ENCODE results near the gene PRDM5.

Gene PRDM5

DNA sequence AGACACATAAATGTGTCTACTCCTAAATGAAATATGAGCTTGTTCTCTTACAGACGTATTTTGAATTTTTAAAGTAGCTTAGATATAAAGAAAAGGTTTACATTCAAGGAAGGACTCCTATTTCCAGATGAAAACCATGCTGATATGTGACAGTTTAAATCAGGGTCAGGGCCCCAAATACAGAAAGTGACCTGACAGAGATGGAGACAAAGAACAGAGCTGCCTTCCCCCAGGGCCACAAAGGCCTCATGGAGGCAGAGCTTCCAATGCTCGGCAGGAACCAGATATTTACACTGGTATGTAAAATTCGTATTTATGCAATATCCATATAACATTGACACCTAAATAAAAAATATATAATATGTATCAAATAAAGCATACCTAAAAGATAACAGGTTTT lies 124.0 kb downstream of the PRDM5 start:
- no peak overlapping the region for H3K4me3 ChIP-seq (ENCODE audit: low read length in 2 of 2)

DNA sequence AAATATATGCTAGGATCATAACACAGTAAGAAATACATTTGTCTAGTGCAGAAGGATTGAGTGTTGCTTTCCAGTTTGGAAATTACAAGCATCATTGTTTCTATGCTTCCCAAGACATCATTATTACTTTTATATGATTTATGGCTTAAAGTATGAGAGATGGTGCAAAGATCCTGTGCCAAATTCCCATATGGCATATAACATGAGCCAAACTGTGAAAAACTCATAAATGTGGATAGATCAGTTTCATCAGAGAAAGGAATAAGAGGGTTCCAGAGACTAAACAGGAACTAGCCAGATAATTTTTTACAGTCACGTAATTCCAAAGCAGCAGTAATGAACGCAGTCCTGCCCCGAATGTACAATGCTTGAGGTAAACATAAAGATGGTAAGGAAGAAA lies 126.3 kb downstream of the PRDM5 start:
- Histone ChIP-seq H3K27ac (ENCODE audit: low read length) (no peak overlapping the region), H3K9ac (ENCODE audit: low read length in 2 of 2) (no peak overlapping the region), H3K4me3 (ENCODE audit: low read length in 2 of 2) (no peak overlapping the region), H3K27me3 (ENCODE audit: control insufficient read depth in 1 of 2, insufficient read depth in 2 of 2, low read length in 2 of 2) (no peaks in the 10 kb centered on the region), H3K9me3 (ENCODE audit: control insufficient read depth in 2 of 2, low read length in 2 of 2) (no peaks in the 10 kb centered on the region), H3K36me3 (ENCODE audit: control insufficient read depth in 2 of 2, insufficient read depth in 2 of 2, low read length in 2 of 2) (no peaks in the 10 kb centered on the region), H3K4me1 (ENCODE audit: control insufficient read depth, insufficient read depth, low read length) (peaks cover 2% of the 10 kb centered on the region)

More for the DNA sequence above, 124.0 kb downstream of the PRDM5 start:
- H3K9ac ChIP-seq (ENCODE audit: low read length in 2 of 2), result no peak overlapping the region
- no peaks in the 10 kb centered on the region for H3K9me3 ChIP-seq (ENCODE audit: control insufficient read depth in 2 of 2, low read length in 2 of 2)
- no peak overlapping the region for H3K27ac ChIP-seq (ENCODE audit: low read length)
- H3K4me1 ChIP-seq (ENCODE audit: control insufficient read depth, insufficient read depth, low read length), result peaks cover 5% of the 10 kb centered on the region
- H3K27me3 ChIP-seq (ENCODE audit: control insufficient read depth in 1 of 2, insufficient read depth in 2 of 2, low read length in 2 of 2), result no peaks in the 10 kb centered on the region
- H3K36me3 ChIP-seq (ENCODE audit: control insufficient read depth in 2 of 2, insufficient read depth in 2 of 2, low read length in 2 of 2), result no peaks in the 10 kb centered on the region

DNA sequence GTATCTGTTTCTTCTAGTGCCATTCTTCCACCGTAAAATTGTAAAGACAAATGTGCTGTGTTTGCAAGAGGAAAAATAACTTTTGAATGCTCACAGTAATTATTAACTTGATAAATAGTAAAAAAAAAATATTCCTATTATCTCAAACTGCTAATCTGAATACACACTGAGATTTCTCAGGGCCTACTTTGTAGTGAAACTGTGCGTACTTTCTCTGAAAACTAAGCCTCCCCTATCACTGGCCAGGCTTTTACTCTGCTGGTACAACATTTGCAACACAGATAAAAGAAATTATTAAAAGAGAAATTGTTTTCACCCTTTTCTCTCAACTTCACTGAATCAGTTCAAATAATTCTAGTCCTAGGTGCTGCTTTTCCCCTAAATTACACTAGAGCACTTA lies 137.3 kb downstream of the PRDM5 start:
- Histone ChIP-seq H3K4me3 (ENCODE audit: low read length in 2 of 2) (no peak overlapping the region), H3K27ac (ENCODE audit: low read length) (no peak overlapping the region), H3K4me1 (ENCODE audit: control insufficient read depth, insufficient read depth, low read length) (no peaks in the 10 kb centered on the region), H3K27me3 (ENCODE audit: control insufficient read depth in 1 of 2, insufficient read depth in 2 of 2, low read length in 2 of 2) (no peaks in the 10 kb centered on the region), H3K9me3 (ENCODE audit: control insufficient read depth in 2 of 2, low read length in 2 of 2) (no peaks in the 10 kb centered on the region), H3K36me3 (ENCODE audit: control insufficient read depth in 2 of 2, insufficient read depth in 2 of 2, low read length in 2 of 2) (no peaks in the 10 kb centered on the region), H3K9ac (ENCODE audit: low read length in 2 of 2) (no peak overlapping the region)

DNA sequence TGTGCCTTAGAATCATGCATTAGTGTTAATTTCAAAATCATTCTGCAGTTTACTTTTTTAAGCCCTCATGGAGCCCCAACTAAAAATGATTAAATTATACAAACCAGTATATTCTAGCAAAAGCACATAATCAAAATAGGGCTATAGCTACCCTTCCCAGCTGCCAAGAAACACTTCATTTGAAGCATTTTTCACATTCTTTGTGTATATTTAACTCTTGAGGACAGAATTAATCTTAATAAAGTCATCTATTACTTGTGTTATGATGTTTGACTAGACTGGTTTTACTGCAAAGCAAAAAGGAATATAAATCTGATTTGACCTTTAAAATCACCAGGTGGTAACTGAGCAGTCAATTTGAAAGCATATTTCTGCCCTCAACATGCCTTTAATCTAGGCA lies 145.1 kb downstream of the PRDM5 start:
- Histone ChIP-seq H3K4me3 (ENCODE audit: low read length in 2 of 2) (no peak overlapping the region), H3K27ac (ENCODE audit: low read length) (no peak overlapping the region), H3K9ac (ENCODE audit: low read length in 2 of 2) (no peak overlapping the region), H3K27me3 (ENCODE audit: control insufficient read depth in 1 of 2, insufficient read depth in 2 of 2, low read length in 2 of 2) (no peaks in the 10 kb centered on the region), H3K9me3 (ENCODE audit: control insufficient read depth in 2 of 2, low read length in 2 of 2) (no peaks in the 10 kb centered on the region), H3K4me1 (ENCODE audit: control insufficient read depth, insufficient read depth, low read length) (no peaks in the 10 kb centered on the region), H3K36me3 (ENCODE audit: control insufficient read depth in 2 of 2, insufficient read depth in 2 of 2, low read length in 2 of 2) (no peaks in the 10 kb centered on the region)

DNA sequence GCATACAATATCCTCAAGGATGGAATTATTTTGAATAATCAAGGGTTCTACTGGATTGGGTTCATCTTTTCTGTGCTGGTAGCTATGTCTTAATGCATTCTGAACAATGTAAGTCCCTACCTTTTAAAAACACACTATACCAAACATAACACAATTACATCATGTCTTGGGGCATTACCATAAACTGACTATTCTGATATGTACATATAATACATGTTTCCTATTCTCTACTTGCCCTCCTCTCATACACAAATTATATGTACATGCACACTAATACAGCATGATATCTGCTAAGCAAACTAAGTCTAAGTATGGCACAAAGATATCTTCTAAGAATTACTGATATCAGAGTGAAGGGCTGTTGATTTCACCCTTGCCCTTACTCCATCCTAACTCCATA lies 147.1 kb downstream of the PRDM5 start:
- H3K27me3 ChIP-seq (ENCODE audit: control insufficient read depth in 1 of 2, insufficient read depth in 2 of 2, low read length in 2 of 2), result no peaks in the 10 kb centered on the region

DNA sequence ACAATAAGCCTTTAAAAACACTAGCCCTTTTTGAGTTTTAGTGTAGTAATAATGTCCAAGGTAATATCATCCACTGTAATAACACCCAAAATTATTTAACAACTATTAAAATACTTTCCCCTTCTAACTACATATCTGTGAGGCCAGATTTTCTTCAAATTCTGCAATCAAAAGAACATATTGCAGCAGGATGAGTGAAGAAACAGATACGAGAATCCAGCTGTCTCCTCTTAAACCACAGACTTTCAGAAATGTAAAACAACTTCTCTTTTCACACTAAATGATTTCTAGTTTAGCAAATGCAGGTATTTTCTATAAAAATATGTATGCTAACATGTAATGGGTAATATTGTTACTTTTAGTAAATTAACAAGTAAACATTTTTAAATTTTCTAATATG lies 148.9 kb downstream of the PRDM5 start:
- Histone ChIP-seq H3K4me1 (ENCODE audit: control insufficient read depth, insufficient read depth, low read length) (no peaks in the 10 kb centered on the region), H3K9me3 (ENCODE audit: control insufficient read depth in 2 of 2, low read length in 2 of 2) (no peaks in the 10 kb centered on the region), H3K27ac (ENCODE audit: low read length) (no peak overlapping the region), H3K36me3 (ENCODE audit: control insufficient read depth in 2 of 2, insufficient read depth in 2 of 2, low read length in 2 of 2) (no peaks in the 10 kb centered on the region), H3K4me3 (ENCODE audit: low read length in 2 of 2) (no peak overlapping the region), H3K9ac (ENCODE audit: low read length in 2 of 2) (no peak overlapping the region), H3K27me3 (ENCODE audit: control insufficient read depth in 1 of 2, insufficient read depth in 2 of 2, low read length in 2 of 2) (no peaks in the 10 kb centered on the region)

More for the DNA sequence above, 147.1 kb downstream of the PRDM5 start:
- no peak overlapping the region for H3K4me3 ChIP-seq (ENCODE audit: low read length in 2 of 2)
- H3K36me3 ChIP-seq (ENCODE audit: control insufficient read depth in 2 of 2, insufficient read depth in 2 of 2, low read length in 2 of 2), result no peaks in the 10 kb centered on the region
- H3K4me1 ChIP-seq (ENCODE audit: control insufficient read depth, insufficient read depth, low read length), result no peaks in the 10 kb centered on the region
- H3K9ac ChIP-seq (ENCODE audit: low read length in 2 of 2), result no peak overlapping the region
- H3K27ac ChIP-seq (ENCODE audit: low read length), result no peak overlapping the region
- H3K9me3 ChIP-seq (ENCODE audit: control insufficient read depth in 2 of 2, low read length in 2 of 2), result no peaks in the 10 kb centered on the region

DNA sequence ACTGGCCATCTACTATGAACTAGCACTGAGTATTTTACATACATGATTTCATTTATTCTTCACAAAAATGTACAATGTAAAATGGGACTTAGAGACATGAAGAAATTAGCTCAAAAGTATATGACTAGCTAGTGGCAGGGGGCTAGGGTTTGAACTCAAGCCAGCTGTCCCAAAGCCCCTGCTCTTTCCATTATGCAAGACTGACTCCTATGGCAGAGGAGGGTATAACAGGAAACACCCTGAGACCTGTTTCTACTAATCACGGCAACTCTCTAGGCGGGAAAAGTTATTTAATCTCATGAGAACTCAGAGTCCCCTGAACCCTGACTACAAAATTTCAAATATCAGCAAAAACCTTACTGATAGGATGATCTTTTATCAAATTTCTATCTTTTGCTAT lies 150.6 kb downstream of the PRDM5 start:
- no peak overlapping the region for H3K4me3 ChIP-seq (ENCODE audit: low read length in 2 of 2)
- no peak overlapping the region for H3K9ac ChIP-seq (ENCODE audit: low read length in 2 of 2)
- H3K27me3 ChIP-seq (ENCODE audit: control insufficient read depth in 1 of 2, insufficient read depth in 2 of 2, low read length in 2 of 2), result no peaks in the 10 kb centered on the region
- H3K9me3 ChIP-seq (ENCODE audit: control insufficient read depth in 2 of 2, low read length in 2 of 2), result no peaks in the 10 kb centered on the region
- no peaks in the 10 kb centered on the region for H3K4me1 ChIP-seq (ENCODE audit: control insufficient read depth, insufficient read depth, low read length)
- H3K27ac ChIP-seq (ENCODE audit: low read length), result no peak overlapping the region
- no peaks in the 10 kb centered on the region for H3K36me3 ChIP-seq (ENCODE audit: control insufficient read depth in 2 of 2, insufficient read depth in 2 of 2, low read length in 2 of 2)

DNA sequence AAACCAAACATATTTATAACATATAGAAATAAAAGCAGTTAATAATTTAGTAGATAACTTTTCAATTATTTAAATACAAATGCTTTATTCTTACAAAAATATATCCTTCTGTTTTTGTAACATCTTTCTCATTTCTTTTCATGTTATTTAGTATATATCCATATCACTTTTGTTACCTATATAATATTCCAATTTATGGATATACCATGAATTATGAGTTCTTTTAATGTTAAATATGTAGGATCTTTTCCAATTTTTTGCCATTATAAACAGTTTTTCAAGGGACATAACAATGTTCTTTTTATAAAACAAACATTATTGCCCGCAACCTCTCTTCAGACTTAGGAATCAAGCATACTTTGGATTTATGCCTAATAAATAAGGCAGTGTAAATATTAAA lies 151.6 kb downstream of the PRDM5 start:
- no peak overlapping the region for H3K9ac ChIP-seq (ENCODE audit: low read length in 2 of 2)
- H3K4me3 ChIP-seq (ENCODE audit: low read length in 2 of 2), result no peak overlapping the region
- H3K9me3 ChIP-seq (ENCODE audit: control insufficient read depth in 2 of 2, low read length in 2 of 2), result no peaks in the 10 kb centered on the region
- H3K36me3 ChIP-seq (ENCODE audit: control insufficient read depth in 2 of 2, insufficient read depth in 2 of 2, low read length in 2 of 2), result no peaks in the 10 kb centered on the region
- no peaks in the 10 kb centered on the region for H3K4me1 ChIP-seq (ENCODE audit: control insufficient read depth, insufficient read depth, low read length)
- no peak overlapping the region for H3K27ac ChIP-seq (ENCODE audit: low read length)
- no peaks in the 10 kb centered on the region for H3K27me3 ChIP-seq (ENCODE audit: control insufficient read depth in 1 of 2, insufficient read depth in 2 of 2, low read length in 2 of 2)

DNA sequence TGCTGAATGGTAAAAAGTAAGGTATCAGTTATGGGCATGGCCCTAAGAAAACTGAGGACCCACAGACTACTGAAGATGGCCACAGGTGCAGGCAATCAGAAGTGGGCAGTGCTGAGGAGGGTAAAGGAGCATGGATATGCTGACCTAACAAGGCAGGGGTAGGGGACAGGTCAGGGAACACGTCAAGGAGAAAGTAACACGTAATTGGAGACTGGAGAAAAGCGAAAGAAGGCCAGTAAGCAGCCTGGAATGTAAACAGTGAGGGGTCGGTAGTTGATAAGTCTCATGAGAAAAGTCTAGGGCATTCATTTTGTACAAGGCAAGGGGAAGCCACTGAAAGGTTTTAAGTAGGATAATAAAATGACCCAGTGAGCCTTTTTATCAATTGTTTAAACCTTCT lies 153.3 kb downstream of the PRDM5 start:
- H3K4me1 ChIP-seq (ENCODE audit: control insufficient read depth, insufficient read depth, low read length), result peaks cover 6% of the 10 kb centered on the region
- H3K27ac ChIP-seq (ENCODE audit: low read length), result no peak overlapping the region
- no peak overlapping the region for H3K9ac ChIP-seq (ENCODE audit: low read length in 2 of 2)
- H3K9me3 ChIP-seq (ENCODE audit: control insufficient read depth in 2 of 2, low read length in 2 of 2), result no peaks in the 10 kb centered on the region
- no peaks in the 10 kb centered on the region for H3K36me3 ChIP-seq (ENCODE audit: control insufficient read depth in 2 of 2, insufficient read depth in 2 of 2, low read length in 2 of 2)
- H3K27me3 ChIP-seq (ENCODE audit: control insufficient read depth in 1 of 2, insufficient read depth in 2 of 2, low read length in 2 of 2), result no peaks in the 10 kb centered on the region
- H3K4me3 ChIP-seq (ENCODE audit: low read length in 2 of 2), result no peak overlapping the region

DNA sequence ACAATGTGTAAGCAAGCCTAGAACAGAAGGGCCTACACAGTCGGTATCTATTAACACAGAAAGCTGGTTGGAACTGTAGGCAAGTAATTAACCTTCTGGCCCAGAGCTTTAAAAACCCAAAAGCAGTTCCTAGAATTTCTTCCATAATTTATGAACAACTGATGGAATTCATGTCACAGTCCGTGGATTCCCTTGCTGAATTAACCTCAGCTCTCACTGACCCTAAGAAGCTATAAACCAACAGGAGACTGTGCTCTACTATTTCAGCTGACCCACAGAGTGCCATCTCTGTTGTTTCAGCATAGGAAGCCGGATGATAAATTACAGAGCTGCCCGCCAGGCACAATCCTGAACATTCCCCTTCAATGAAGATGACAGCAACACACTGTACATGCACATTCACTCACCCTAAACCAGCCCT lies 157.3 kb downstream of the PRDM5 start:
- Histone ChIP-seq H3K4me1 (ENCODE audit: control insufficient read depth, insufficient read depth, low read length) (peaks cover 6% of the 10 kb centered on the region), H3K36me3 (ENCODE audit: control insufficient read depth in 2 of 2, insufficient read depth in 2 of 2, low read length in 2 of 2) (no peaks in the 10 kb centered on the region), H3K4me3 (ENCODE audit: low read length in 2 of 2) (peak overlapping the region in 1 of 2 donors; percentile 4), H3K27ac (ENCODE audit: low read length) (peak overlapping the region; percentile 6), H3K9ac (ENCODE audit: low read length in 2 of 2) (no peak overlapping the region), H3K9me3 (ENCODE audit: control insufficient read depth in 2 of 2, low read length in 2 of 2) (no peaks in the 10 kb centered on the region), H3K27me3 (ENCODE audit: control insufficient read depth in 1 of 2, insufficient read depth in 2 of 2, low read length in 2 of 2) (no peaks in the 10 kb centered on the region)

DNA sequence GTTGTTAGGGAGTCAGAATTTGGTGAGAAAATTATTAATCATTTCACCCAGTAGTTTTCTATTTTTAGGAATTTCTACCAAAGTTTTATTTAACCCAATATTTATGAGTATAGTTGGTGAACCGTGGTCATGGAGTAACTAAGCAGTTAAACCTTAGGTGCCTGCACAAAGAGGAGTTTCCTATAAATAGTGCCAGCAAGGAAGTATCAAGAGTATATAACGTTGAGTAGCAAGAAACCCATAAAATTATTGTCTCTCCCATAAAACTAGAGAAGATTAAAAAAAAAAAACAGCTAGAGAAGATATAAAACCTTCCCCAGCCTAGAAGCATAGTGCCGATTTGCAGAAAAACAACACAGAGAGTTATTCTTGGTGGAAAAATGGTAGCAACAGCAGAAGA lies 158.9 kb downstream of the PRDM5 start:
- Histone ChIP-seq H3K36me3 (ENCODE audit: control insufficient read depth in 2 of 2, insufficient read depth in 2 of 2, low read length in 2 of 2) (no peaks in the 10 kb centered on the region), H3K9me3 (ENCODE audit: control insufficient read depth in 2 of 2, low read length in 2 of 2) (no peaks in the 10 kb centered on the region), H3K4me3 (ENCODE audit: low read length in 2 of 2) (no peak overlapping the region), H3K9ac (ENCODE audit: low read length in 2 of 2) (no peak overlapping the region), H3K4me1 (ENCODE audit: control insufficient read depth, insufficient read depth, low read length) (peaks cover 6% of the 10 kb centered on the region), H3K27ac (ENCODE audit: low read length) (no peak overlapping the region), H3K27me3 (ENCODE audit: control insufficient read depth in 1 of 2, insufficient read depth in 2 of 2, low read length in 2 of 2) (no peaks in the 10 kb centered on the region)

Measured in stomach smooth muscle (tissue), 2 donors.